GM12891 (cell line): Measurements from ENCODE around the gene ERGIC3.

Experiments
- PAX5 ChIP-seq: IDR thresholded peaks from 2 replicates; pipeline ENCODE4 v1.6.1; 2011; ENCODE audit warnings: low read length, moderate library complexity, mild to moderate bottlenecking; ENCODE audit not compliant: insufficient read depth, severe bottlenecking
- SPI1 ChIP-seq: IDR thresholded peaks from 2 replicates; pipeline ENCODE4 v1.6.1; 2011; ENCODE audit warnings: low read depth, low read length, control low read depth

- TF ChIP-seq SPI1 (no peak), PAX5 (no peak)
Observed at GRCh38 chr20:35561268-35561667, 19.4 kb downstream of the ERGIC3 start.
